Spleen (tissue), 11 donors: ENCODE measurements around the gene SLC23A2. TPM values are rescaled to one million over a fixed set of nuclear protein-coding genes. Genes with fewer than 3 reads are reported as not detected.
A peak's percentile ranks its signal among the peaks of the same experiment; 100 is the strongest.

Source experiments
- DNase-seq: peaks from one replicate; pipeline ENCODE4 v3.0.0-alpha.2; 2020
- H3K27ac ChIP-seq, 8 donors: fragments of 200-600 bp; sonication (generic) in 7 of 8; 1 replicate in 4 of 8; 2 replicates in 4 of 8; pipeline versions ENCODE4 v1.5.0 to v1.8.0; 2016 to 2021; ENCODE audit warnings: inconsistent platforms in 4 of 8, mild to moderate bottlenecking in 4 of 8, moderate library complexity in 1 of 8
- H3K27me3 ChIP-seq, 7 donors: fragments of 200-600 bp; sonication (generic) in 6 of 7; replicated peaks in 1 of 7; 1 replicate in 4 of 7; 2 replicates in 3 of 7; pipeline versions ENCODE4 v1.5.0 to v1.8.0; 2016 to 2021; ENCODE audit warnings: inconsistent platforms in 3 of 7, mild to moderate bottlenecking in 1 of 7
- H3K36me3 ChIP-seq, 6 donors: fragments of 200-600 bp; sonication (generic) in 5 of 6; 1 replicate in 4 of 6; 2 replicates in 2 of 6; pipeline versions ENCODE4 v1.5.0 to v1.8.0; 2016 to 2021; ENCODE audit warnings: inconsistent platforms in 2 of 6
- H3K4me1 ChIP-seq, 6 donors: fragments of 200-600 bp; sonication (generic) in 5 of 6; 1 replicate in 3 of 6; 2 replicates in 3 of 6; pipeline versions ENCODE4 v1.5.0 to v1.8.0; 2016 to 2021; ENCODE audit warnings: inconsistent platforms in 3 of 6
- H3K4me3 ChIP-seq, 8 donors: fragments of 200-600 bp; sonication (generic) in 7 of 8; 1 replicate in 4 of 8; 2 replicates in 4 of 8; pipeline versions ENCODE4 v1.5.0 to v1.8.0; 2016 to 2021; ENCODE audit warnings: inconsistent platforms in 4 of 8, mild to moderate bottlenecking in 4 of 8, moderate library complexity in 2 of 8
- H3K9me3 ChIP-seq, 8 donors: fragments of 200-600 bp; sonication (generic) in 7 of 8; 1 replicate in 4 of 8; 2 replicates in 4 of 8; pipeline versions ENCODE4 v1.5.0 to v1.8.0; 2016 to 2021; ENCODE audit warnings: inconsistent platforms in 4 of 8
- CTCF ChIP-seq, 11 experiments: fragments of 200-600 bp in 7 of 11; fragments of 450-650 bp in 4 of 11; sonication (generic) in 4 of 11; IDR thresholded peaks in 8 of 11; conservative IDR thresholded peaks in 3 of 11; 1 replicate in 7 of 11; 2 replicates in 4 of 11; pipeline versions ENCODE4 v1.4.0 to v1.8.0; 2016 to 2021; ENCODE audit warnings: antibody characterized with exemption in 11 of 11, inconsistent platforms in 4 of 11, mild to moderate bottlenecking in 1 of 11
- POLR2A ChIP-seq, 3 donors: fragments of 450-650 bp; IDR thresholded peaks; one replicate each; pipeline ENCODE4 v1.5.1; 2017; ENCODE audit warnings: antibody characterized with exemption in 3 of 3, mild to moderate bottlenecking in 1 of 3
- POLR2AphosphoS5 ChIP-seq, 3 donors: sonication (generic); formaldehyde crosslinking; IDR thresholded peaks; one replicate each; pipeline ENCODE4 v1.5.1; 2017; ENCODE audit warnings: antibody characterized with exemption in 3 of 3
- WGBS, 5 donors: extraction: QIAGEN DNeasy Blood & Tissue Kit in 3 of 5; methylation state at CpG; one replicate each; pipeline versions ENCODE4 v1.1.5 to v1.1.7; 2013 to 2018; 5-methylcytosine and 5-hydroxymethylcytosine counted together
- intact Hi-C: fragments of 100-400 bp; cut with DNase I; formaldehyde crosslinking; loops from one replicate; pipeline ENCODE4 v1.15.0; 2023; ENCODE audit warnings: low total_unique reads
- polyA plus RNA-seq, 3 donors: library from polyadenylated mRNA; stranded (reverse); fragments of 200-250 nt; gene quantifications; one replicate each; pipeline ENCODE4 v1.2.1, GENCODE V29; 2013
- total RNA-seq, 7 donors: library from RNA; depleted of rRNA in 3 of 7; stranded (reverse); fragments of >200 nt in 3 of 7; fragmentation: NEBNext Ultra II Directional in 4 of 7; extraction: Animal tissue kit (Norgen Biotek cat#: 25700) in 4 of 7; gene quantifications; one replicate each; pipeline versions ENCODE4 v1.1.0 to v1.2.1, GENCODE V29; 2016 to 2021
- donor health status: healthy with polysubstance abuse.
- donor health status: DM: no; HTN: no; CAD: no; lungs with moderate emphysema.
- donor health status: DM: no; HTN: no; CAD: no.
- donor health status: Bipolar disorder and iron deficiency.
- donor health status: healthy.
- donor health status: DM: no; HTN: no; CAD: no.
- donor health status: DM: yes; HTN: yes; CAD: no.

The SLC23A2 gene
- total and polyA plus RNA-seq, 10 donors = 5.1 to 72.0 (median 45.8) TPM

DNA sequence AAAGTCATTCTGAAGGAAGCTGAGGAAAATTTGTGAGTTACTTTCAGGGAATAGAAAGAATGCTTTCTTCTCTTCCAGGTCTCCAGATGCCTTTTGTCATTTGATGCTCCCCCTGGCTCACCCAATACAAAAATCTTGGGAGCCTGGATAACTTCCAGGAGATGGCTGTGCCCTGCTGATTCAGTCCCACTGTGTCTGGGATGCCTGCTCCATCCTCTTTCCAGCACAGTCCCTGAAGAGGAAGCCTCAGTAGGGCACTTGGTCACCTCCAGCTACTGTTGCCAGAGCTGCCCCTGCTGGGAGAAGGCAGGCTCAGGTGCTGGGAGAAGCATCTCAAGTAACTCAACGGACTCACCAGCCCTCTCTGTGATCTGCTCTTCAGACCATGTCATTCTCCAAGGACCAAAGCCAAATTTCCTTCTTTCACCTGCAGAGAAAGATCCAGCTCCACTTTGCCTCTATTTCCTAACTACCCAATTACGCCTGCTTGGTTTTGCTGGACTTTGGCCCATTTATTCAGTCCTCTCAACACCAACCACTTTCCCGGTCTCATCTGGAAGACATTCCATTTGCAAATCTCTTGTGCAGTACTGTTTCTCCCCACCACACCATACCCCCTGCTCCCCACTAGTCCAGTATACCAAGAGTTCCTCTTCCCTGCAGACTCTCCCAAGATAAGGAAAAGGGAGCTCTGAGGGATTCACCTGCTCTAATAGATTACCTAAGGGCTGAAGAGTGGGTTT, 53.3 kb downstream of the SLC23A2 start:
- no peak for DNase-seq
- Histone ChIP-seq H3K36me3 (peaks cover 0 to 37% (median 0%) of the 10 kb centered on the region in 6 donors), H3K4me1 (peaks cover 11 to 57% (median 39%) of the 10 kb centered on the region in 6 donors), H3K27me3 (no peaks in the 10 kb centered on the region), H3K27ac (peak overlapping the region in 3 of 8 donors; percentile 1 to 22 (median 3)), H3K9me3 (no peaks in the 10 kb centered on the region), H3K4me3 (no peak overlapping the region)
- WGBS, 5 donors = 88 to 94% (median 90%) methylated on average over 3 of the region's 3 CpGs
- TF ChIP-seq POLR2AphosphoS5 (IDR thresholded peaks at IDR 0.05) (no peak), CTCF (IDR thresholded peaks at IDR 0.05 in 8 of 11, conservative IDR thresholded peaks at IDR 0.05 in 3 of 11) (no peak), POLR2A (IDR thresholded peaks at IDR 0.05) (no peak)
- intact Hi-C loops = no loop called here

GRCh38 chr20:4946986-4947385, 54.3 kb downstream of the SLC23A2 start:
- H3K36me3 ChIP-seq = peaks cover 0 to 29% (median 0%) of the 10 kb centered on the region in 6 donors
- peak overlapping the region in 2 of 8 donors; percentile 1 to 3 for H3K27ac ChIP-seq
- TF ChIP-seq POLR2AphosphoS5 (IDR thresholded peaks at IDR 0.05) = peak in 2 of 3 donors; percentile 30 to 66
- TF ChIP-seq CTCF (IDR thresholded peaks at IDR 0.05 in 8 of 11, conservative IDR thresholded peaks at IDR 0.05 in 3 of 11) = no peak
- H3K4me3 ChIP-seq = no peak overlapping the region
- intact Hi-C loops = no loop called here
- WGBS, 5 donors = 41 to 61% (median 48%) methylated on average over 6 of the region's 6 CpGs
- no peak for DNase-seq
- H3K27me3 ChIP-seq = no peaks in the 10 kb centered on the region
- peaks cover 13 to 67% (median 46%) of the 10 kb centered on the region in 6 donors for H3K4me1 ChIP-seq
- no peaks in the 10 kb centered on the region for H3K9me3 ChIP-seq

GRCh38 chr20:4946585-4946984, 54.7 kb downstream of the SLC23A2 start:
- Histone ChIP-seq H3K27me3 (no peaks in the 10 kb centered on the region), H3K4me1 (peaks cover 16 to 70% (median 48%) of the 10 kb centered on the region in 6 donors), H3K9me3 (no peaks in the 10 kb centered on the region), H3K27ac (peak overlapping the region in 1 of 8 donors; percentile 1), H3K4me3 (no peak overlapping the region), H3K36me3 (peaks cover 0 to 29% (median 0%) of the 10 kb centered on the region in 6 donors)
- no peak for TF ChIP-seq POLR2A (IDR thresholded peaks at IDR 0.05)
- no peak for TF ChIP-seq CTCF (IDR thresholded peaks at IDR 0.05 in 8 of 11, conservative IDR thresholded peaks at IDR 0.05 in 3 of 11)
- no peak for TF ChIP-seq POLR2AphosphoS5 (IDR thresholded peaks at IDR 0.05)
- WGBS, 5 donors = 81 to 90% (median 86%) methylated on average over 6 of the region's 6 CpGs
- intact Hi-C loops = no loop called here
- no peak for DNase-seq

GRCh38 chr20:4944518-4945313, 56.6 kb downstream of the SLC23A2 start:
- Histone ChIP-seq H3K9me3 (no peaks in the 10 kb centered on the region), H3K36me3 (peaks cover 0 to 27% (median 0%) of the 10 kb centered on the region in 6 donors), H3K4me3 (no peak overlapping the region), H3K27me3 (no peaks in the 10 kb centered on the region), H3K27ac (no peak overlapping the region), H3K4me1 (peaks cover 11 to 59% (median 37%) of the 10 kb centered on the region in 6 donors)
- no peak for DNase-seq
- no peak for TF ChIP-seq POLR2A (IDR thresholded peaks at IDR 0.05)
- TF ChIP-seq CTCF (IDR thresholded peaks at IDR 0.05 in 8 of 11, conservative IDR thresholded peaks at IDR 0.05 in 3 of 11) = no peak
- TF ChIP-seq POLR2AphosphoS5 (IDR thresholded peaks at IDR 0.05) = no peak
- intact Hi-C loops = no loop called here
- 81 to 89% (median 87%) methylated on average over 6 of the region's 6 CpGs for WGBS, 5 donors
